OCI-LY3 (cell line): ENCODE data around the gene NR6A1.

Source experiments
- CTCF ChIP-seq: fragments of 200-600, 300-600 bp; sonication (generic); IDR thresholded peaks from 2 replicates; pipeline ENCODE4 v1.5.1; 2014; ENCODE audit warnings: antibody characterized with exemption, low read length, low read depth
- EZH2phosphoT487 ChIP-seq: fragments of 200-600 bp; shearing (Covaris generic); IDR thresholded peaks from 2 replicates; pipeline ENCODE4 v1.6.1; 2018; ENCODE audit warnings: antibody characterized with exemption, mixed run types, low read depth

- TF ChIP-seq CTCF (no peak), EZH2phosphoT487 (no peak)
Measured at GRCh38 chr9:124768750-124769548, 2.2 kb downstream of the NR6A1 start.
